Epithelial cell of esophagus (primary cell): ENCODE data around the gene KAZN.

Experiments
- DNase-seq: peaks from one replicate; pipeline ENCODE4 v3.0.0; 2010; ENCODE audit warnings: low read depth
- H3K4me3 ChIP-seq: 2 replicates; pipeline ENCODE4 v1.5.1; 2011; ENCODE audit warnings: mild to moderate bottlenecking, low read length, control low read depth
- TF ChIP-seq, protein P1 (sequence below): IDR thresholded peaks from 2 replicates; pipeline ENCODE4 v1.5.1; 2011; ENCODE audit warnings: low read depth, mild to moderate bottlenecking, low read length, control low read depth, inconsistent platforms; ENCODE audit not compliant: insufficient read depth; ENCODE audit errors: missing control alignments

KAZN gene

GRCh38 chr1:14929547-14930246 is 331.2 kb downstream of the KAZN start:
- TF ChIP-seq, protein P1, sequence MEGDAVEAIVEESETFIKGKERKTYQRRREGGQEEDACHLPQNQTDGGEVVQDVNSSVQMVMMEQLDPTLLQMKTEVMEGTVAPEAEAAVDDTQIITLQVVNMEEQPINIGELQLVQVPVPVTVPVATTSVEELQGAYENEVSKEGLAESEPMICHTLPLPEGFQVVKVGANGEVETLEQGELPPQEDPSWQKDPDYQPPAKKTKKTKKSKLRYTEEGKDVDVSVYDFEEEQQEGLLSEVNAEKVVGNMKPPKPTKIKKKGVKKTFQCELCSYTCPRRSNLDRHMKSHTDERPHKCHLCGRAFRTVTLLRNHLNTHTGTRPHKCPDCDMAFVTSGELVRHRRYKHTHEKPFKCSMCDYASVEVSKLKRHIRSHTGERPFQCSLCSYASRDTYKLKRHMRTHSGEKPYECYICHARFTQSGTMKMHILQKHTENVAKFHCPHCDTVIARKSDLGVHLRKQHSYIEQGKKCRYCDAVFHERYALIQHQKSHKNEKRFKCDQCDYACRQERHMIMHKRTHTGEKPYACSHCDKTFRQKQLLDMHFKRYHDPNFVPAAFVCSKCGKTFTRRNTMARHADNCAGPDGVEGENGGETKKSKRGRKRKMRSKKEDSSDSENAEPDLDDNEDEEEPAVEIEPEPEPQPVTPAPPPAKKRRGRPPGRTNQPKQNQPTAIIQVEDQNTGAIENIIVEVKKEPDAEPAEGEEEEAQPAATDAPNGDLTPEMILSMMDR, result no peak
- H3K4me3 ChIP-seq, result no peak overlapping the region
- DNase-seq, result peak; percentile 55

- no peak overlapping the region for H3K4me3 ChIP-seq
- TF ChIP-seq, protein P1, result no peak
- DNase-seq, result no peak
Measured at GRCh38 chr1:14930247-14930965, 331.9 kb downstream of the KAZN start.

DNA sequence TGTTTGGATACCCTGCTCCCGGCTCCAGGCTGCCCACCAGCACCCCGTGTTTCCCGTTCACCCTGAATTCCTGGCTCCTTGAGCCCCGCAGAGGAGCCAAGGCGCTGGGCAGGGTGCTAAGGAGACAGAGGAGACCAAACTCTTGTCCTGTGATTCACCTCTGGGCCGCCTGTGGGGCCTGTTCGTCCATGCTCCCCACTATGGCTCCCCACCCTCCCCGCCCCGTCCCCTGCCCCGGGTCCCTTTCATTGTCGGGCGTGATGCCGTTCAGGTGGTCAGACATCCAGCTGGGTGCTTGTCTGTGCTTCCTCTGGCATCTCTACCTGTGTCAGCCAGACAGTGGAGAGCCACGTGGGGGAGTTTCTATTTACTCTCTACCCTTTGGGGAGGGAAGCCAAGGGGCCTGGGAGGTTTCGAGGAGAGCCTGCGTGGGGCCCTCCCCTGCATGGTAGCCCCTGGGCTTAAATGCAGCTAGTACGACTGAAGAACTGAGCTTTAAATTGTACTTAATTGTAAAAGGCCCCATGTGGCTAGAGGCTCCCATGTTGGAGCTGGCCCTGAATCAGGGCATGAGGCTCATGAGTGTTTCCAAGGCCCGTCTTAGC is 333.7 kb downstream of the KAZN start:
- TF ChIP-seq, protein P1, result no peak
- H3K4me3 ChIP-seq, result no peak overlapping the region
- no peak for DNase-seq

GRCh38 chr1:14934867-14935266 is 336.4 kb downstream of the KAZN start:
- no peak overlapping the region for H3K4me3 ChIP-seq
- no peak for DNase-seq
- TF ChIP-seq, protein P1, result no peak

DNA sequence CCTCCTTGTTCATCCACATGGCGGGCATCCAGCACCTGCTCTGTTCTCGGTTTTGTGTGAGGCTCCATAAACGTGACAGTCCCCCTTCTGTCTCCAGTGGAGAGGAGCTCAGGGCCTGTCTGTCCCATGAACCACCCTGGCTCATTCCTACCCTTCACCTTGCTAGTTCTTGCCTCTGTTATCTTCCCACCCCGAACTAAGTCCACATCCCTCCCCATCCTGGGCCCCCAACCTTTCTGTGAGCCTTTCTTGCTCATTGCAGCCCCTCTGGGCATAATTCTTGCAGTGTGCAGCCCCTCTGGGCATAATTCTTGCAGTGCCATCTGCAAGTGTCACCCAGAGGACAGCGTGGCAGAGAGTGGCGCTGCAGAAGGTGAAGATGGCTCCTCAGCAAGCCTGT is 338.3 kb downstream of the KAZN start:
- no peak for DNase-seq
- TF ChIP-seq, protein P1, result no peak
- H3K4me3 ChIP-seq, result no peak overlapping the region

DNA sequence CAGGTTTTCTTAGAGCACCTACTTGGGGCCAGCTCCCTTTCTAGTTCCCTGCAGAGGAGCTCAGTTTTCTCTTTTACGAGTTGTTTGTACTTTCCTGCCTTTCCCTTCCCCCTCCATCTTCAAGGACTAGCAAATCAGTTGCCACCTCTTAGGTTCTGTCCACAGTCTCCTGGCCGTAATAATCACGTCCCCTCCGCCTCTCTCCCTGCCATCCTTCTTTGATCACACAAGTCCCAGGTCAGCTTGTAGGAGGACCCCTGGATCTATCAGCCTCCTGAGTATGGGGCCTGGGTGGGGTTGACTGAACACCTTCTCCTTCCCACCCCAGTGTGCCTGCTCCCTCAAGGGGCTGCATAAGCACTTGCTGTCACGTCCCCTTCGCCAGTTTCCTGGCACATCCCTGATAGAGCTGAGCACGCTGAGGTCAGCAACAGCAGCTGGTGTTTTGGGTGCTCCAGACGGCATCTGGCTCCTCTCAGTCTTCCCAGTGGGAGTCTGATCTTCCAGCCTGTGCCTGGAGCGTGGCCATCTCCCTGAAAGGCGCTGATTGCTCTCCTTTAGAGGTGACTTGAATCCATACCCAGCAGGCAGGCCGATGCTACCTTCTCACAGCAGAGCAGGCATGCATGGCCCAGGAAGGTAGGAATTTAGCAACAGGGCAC is 338.9 kb downstream of the KAZN start:
- H3K4me3 ChIP-seq, result no peak overlapping the region
- no peak for DNase-seq
- TF ChIP-seq, protein P1, result no peak
